Measurements from ENCODE around the gene GCAT.

The GCAT gene

DNA sequence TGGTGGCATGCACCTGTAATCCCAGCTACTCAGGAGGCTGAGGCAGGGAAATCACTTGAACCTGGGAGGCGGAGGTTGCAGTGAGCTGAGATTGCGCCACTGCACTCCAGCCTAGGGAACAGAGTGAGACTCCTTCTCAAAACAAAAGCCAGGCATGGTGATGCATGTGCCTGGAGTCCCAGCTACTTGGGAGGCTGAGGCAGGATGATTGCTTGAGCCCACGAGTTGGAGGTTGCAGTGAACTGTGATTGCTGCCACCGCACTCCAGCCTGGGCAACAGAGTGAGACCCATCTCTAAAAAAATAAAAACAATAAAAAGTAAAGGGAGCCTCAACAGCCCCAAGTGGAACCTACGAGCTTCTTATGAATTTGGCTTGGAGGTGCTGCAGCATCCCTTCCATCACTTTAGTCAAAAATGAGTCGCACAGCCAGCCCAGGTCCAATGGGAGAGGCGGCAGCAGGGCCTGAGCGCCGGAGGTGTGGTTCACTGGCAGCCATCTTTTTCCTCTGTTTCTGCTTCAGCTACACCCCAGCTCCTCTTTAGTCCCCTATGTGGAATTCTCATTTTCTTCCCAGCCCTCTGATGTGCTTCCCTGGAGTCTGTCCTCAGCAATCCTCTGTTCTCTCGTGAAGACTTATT, 29.2 kb upstream of the GCAT start:
- in situ Hi-C loops (cut with MboI; ENCODE audit: low pct_unique_long_range_greater_than_20kb, low sequenced_read_pairs, unreplicated experiment) = no loop called here
- TF ChIP-seq, protein P1, sequence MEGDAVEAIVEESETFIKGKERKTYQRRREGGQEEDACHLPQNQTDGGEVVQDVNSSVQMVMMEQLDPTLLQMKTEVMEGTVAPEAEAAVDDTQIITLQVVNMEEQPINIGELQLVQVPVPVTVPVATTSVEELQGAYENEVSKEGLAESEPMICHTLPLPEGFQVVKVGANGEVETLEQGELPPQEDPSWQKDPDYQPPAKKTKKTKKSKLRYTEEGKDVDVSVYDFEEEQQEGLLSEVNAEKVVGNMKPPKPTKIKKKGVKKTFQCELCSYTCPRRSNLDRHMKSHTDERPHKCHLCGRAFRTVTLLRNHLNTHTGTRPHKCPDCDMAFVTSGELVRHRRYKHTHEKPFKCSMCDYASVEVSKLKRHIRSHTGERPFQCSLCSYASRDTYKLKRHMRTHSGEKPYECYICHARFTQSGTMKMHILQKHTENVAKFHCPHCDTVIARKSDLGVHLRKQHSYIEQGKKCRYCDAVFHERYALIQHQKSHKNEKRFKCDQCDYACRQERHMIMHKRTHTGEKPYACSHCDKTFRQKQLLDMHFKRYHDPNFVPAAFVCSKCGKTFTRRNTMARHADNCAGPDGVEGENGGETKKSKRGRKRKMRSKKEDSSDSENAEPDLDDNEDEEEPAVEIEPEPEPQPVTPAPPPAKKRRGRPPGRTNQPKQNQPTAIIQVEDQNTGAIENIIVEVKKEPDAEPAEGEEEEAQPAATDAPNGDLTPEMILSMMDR (IDR thresholded peaks at IDR 0.05; ENCODE audit: extremely low read depth, insufficient read depth, missing control alignments) = no peak
- no peak for DNase-seq (ENCODE audit: low spot score)

DNA sequence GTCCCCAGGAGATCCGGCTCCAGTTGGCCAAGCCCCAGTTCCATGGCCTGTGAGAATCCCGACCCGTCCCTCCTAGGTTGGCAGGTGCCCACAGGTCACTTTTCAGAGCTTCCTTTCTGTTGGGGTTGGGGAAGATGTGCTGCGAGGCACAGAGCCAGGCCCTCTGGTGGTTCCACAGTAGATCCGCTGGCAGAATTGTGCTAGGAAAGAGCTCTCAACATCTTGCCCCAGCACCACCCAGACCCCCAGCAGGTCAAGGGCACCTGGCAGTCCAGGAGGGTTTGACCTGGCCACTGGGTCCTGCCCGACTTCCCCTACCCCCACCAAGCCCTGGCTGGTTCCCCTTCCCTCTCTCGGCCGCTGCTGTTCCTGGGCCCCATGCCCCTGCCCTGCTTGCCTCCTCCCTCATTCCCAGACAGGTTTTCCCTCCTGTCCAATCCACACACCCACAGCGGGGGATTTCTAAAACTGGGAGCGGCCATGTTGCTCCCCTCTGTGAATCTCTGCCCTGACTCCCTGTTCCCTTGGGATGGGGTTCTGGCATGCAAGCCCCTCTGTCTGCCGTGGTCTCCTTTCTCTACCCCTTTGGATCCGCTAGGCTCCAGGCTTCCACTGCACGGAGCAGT, 26.2 kb upstream of the GCAT start:
- TF ChIP-seq, protein P1 (IDR thresholded peaks at IDR 0.05; ENCODE audit: extremely low read depth, insufficient read depth, missing control alignments) = no peak
- no peak for DNase-seq (ENCODE audit: low spot score)
- in situ Hi-C loops (cut with MboI; ENCODE audit: low pct_unique_long_range_greater_than_20kb, low sequenced_read_pairs, unreplicated experiment) = no loop called here

DNA sequence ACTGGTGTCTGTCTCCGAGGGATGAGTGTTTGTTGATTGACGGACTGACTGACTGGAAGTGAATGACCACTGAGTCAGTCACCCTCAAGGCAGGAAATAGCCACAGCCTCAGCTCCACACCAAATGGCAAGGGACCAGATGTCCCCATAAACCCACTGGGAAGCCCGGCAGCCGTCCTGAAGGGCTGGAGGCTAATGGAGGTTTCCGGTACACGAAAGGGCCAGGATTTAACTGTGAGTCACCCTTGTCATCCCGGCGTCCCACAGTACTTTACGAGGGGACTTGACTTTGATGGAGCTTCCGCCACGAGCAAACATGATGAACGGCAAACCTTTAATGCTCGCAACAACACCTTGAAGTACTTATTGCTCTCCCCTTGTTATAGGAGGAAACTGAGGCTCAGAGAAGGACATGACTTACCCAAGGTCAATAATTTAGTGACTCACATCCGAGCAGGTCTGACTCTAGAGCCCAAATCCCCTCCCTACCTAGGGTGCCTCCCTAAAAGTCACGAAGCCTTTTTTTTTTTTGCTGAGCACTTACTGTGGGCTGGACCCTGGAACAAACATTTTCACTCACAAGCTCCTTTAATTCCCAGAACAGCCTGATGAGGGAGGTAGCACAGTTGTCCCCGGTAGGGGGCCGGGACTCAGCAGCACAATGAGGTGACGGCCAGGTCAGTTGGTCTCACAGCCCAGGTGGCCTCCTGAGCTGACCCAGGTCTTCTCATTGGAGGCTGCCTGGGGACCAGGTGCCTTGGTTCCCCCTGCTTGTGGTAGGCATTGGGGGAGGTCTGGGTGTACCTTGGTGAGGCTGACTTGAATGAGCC, 25.2 kb upstream of the GCAT start:
- DNase-seq (ENCODE audit: low spot score) = no peak
- in situ Hi-C loops (cut with MboI; ENCODE audit: low pct_unique_long_range_greater_than_20kb, low sequenced_read_pairs, unreplicated experiment) = no loop called here
- TF ChIP-seq, protein P1 (IDR thresholded peaks at IDR 0.05; ENCODE audit: extremely low read depth, insufficient read depth, missing control alignments) = no peak

DNA sequence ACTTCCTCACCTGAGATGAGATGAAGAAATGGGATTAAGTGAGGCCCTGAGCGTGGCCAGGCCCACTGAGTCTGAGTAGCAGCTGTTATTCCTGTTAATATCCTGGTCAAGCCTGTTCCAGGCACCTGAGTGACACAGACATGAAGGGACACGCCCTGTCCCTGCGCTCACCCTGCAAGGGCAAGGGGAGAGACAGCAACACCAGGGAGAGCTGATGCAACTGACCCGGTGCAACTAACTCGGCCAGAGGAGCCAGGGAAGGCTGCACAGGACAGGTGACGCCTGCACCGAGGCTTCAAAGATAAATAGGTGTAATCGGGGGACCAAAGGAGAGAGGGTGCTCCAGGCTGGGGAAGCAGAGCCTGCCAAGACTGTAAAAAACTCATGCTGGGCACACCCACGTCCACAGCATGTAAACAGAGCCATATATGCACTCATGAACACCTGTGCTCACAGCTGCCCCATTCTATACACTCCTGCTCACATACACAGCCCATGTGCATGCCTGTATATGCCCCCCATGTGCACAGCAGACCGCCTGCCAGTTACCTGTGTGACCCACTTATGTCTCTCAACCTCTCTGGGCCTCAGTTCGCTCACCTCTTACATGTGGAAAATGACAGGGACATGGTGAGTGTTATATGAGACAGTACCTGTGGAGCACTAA, 22.8 kb upstream of the GCAT start:
- in situ Hi-C loops (cut with MboI; ENCODE audit: low pct_unique_long_range_greater_than_20kb, low sequenced_read_pairs, unreplicated experiment) = no loop called here
- DNase-seq (ENCODE audit: low spot score) = no peak
- TF ChIP-seq, protein P1 (IDR thresholded peaks at IDR 0.05; ENCODE audit: extremely low read depth, insufficient read depth, missing control alignments) = no peak

DNA sequence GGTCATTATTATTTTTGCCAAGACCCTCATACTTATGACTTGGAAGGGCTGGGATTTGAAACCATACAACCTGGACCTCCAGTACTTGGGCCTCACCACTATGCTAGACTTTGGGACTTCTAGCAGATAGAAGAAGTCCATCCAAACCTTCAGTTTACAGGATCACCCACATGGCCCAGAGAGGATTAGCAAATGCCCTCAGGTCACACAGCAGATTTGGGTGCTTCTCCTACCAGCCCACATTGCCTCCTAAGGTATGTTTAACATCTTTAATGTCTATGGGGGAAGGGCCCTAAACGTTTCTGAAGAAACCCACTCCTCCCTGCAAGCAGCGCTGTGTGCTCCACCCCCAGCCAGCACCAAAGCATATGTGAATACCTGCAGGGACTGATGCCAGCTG, 17.5 kb upstream of the GCAT start:
- no peak for DNase-seq (ENCODE audit: low spot score)
- in situ Hi-C loops (cut with MboI; ENCODE audit: low pct_unique_long_range_greater_than_20kb, low sequenced_read_pairs, unreplicated experiment) = no loop called here
- TF ChIP-seq, protein P1 (IDR thresholded peaks at IDR 0.05; ENCODE audit: extremely low read depth, insufficient read depth, missing control alignments) = no peak

DNA sequence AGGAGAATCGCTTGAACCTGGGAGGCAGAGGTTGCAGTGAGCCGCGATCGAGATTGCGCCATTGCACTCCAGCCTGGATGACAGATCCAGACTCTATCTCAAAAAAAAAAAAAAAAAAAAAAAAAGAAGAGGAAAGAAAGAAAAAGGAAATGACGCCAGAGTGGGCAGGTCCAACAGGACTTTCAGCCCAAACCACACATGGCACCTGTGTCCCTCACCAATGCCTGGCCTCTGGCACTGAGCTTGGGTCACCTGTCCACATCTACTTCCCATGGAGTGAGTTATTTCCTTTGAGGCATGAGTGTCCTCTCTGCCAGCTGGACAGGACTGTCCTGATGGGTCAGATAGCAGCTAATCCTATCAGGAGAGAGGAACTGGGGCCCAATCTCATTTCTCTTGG, 15.2 kb upstream of the GCAT start:
- in situ Hi-C loops (cut with MboI; ENCODE audit: low pct_unique_long_range_greater_than_20kb, low sequenced_read_pairs, unreplicated experiment) = no loop called here
- no peak for DNase-seq (ENCODE audit: low spot score)
- TF ChIP-seq, protein P1 (IDR thresholded peaks at IDR 0.05; ENCODE audit: extremely low read depth, insufficient read depth, missing control alignments) = no peak
